ENCODE data around the gene HECW1. TPM values are rescaled to one million over a fixed set of nuclear protein-coding genes. Genes with fewer than 3 reads are reported as not detected.
A peak's percentile ranks its signal among the peaks of the same experiment; 100 is the strongest.

HECW1 gene
- total RNA-seq, 2 experiments from 2014 or later, result not detected

DNA sequence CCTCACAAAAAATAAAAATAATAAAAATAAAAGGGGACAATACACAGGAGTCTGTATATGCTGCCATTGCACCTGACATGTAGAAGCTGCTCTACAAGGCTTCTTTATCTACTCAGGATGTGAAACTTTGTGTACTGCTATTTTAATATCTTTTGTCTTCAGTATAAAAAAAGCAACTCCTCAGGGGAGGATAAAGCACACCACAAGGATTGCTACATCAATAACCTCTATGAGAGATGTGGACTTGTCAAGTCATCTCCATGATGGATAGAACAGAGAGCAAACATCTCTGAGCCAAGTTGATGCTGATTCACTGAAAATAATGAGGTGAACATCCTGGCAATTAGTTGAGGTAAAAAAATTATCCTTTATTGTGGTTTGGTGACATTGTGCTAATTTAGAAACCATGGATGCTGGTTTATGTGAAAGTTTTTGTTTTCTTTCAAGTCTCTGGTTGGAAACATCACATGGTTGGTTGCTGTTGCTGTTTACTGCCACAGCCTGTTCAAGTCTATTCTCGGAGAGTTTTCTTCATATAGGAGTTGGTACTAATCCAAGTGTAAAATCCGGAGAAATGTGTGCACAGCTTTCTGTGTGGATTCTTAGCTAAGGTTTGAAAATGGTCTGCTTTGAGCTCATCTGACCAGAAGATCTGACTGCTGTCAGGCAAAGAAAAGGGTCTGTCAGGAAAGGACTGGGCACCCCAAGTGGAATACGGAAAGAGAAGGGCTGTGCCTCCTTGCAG lies 1.5 kb upstream of the HECW1 start:
- Mint-ChIP-seq H3K36me3 (ENCODE audit: low read depth) (no peaks in the 10 kb centered on the region), H3K4me3 (no peak overlapping the region), H3K4me1 (ENCODE audit: low read depth) (peaks cover 5% of the 10 kb centered on the region), H3K27me3 (peaks cover 67% of the 10 kb centered on the region), H3K27ac (no peak overlapping the region), H3K9me3 (no peaks in the 10 kb centered on the region)
- DNase-seq (no peak), ATAC-seq (no peak)
- POLR2A ChIA-PET, result no interaction called here
- CTCF ChIA-PET, result no interaction called here
- TF ChIP-seq, protein P1, sequence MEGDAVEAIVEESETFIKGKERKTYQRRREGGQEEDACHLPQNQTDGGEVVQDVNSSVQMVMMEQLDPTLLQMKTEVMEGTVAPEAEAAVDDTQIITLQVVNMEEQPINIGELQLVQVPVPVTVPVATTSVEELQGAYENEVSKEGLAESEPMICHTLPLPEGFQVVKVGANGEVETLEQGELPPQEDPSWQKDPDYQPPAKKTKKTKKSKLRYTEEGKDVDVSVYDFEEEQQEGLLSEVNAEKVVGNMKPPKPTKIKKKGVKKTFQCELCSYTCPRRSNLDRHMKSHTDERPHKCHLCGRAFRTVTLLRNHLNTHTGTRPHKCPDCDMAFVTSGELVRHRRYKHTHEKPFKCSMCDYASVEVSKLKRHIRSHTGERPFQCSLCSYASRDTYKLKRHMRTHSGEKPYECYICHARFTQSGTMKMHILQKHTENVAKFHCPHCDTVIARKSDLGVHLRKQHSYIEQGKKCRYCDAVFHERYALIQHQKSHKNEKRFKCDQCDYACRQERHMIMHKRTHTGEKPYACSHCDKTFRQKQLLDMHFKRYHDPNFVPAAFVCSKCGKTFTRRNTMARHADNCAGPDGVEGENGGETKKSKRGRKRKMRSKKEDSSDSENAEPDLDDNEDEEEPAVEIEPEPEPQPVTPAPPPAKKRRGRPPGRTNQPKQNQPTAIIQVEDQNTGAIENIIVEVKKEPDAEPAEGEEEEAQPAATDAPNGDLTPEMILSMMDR (IDR thresholded peaks at IDR 0.05), result no peak
- intact Hi-C loops (cut with micrococcal nuclease), result loop anchor here (10.0 kb wide), 1 partner anchor 166 kb away; no protein-coding TSS in a partner anchor

DNA sequence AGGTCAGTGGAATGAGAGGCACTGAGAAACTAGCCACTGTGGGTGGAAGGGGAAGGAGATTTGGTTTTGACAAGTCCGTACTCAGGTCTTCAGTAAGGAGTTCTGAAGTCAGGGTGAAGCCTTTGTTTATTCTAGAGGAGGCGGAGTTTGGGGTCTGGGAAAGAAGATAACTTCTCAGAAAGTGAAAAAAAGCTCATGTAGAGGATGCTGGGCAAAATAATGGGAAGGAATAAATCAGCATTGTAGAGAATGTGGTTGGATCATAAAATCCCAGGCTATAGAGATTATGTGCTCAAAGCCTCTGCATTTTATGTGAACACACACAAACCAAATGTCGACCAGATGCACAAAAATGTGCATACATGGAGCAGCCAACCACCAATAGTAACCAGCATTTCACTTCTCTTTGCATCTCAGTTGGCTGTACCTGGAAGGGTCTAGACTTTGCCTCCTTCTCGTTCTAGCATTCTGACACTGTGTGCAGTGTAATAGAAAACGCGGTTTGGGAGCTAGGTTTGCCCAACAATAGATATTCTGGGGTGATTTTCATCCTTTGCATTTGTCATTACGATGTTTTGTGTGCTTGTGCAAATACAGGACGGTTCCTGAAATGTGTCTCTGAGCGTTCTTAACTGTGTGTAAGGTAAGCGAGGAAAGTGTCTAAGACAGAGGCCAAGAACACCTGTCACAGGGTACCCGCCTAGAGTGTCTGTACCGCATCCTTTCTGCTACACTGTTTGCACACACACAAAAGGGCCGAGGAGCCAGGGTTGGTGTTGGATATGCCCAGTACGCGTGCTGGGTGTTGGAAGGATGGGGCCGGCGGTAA lies 603 bp upstream of the HECW1 start:
- ATAC-seq (peak; percentile 7), DNase-seq (no peak)
- H3K36me3 Mint-ChIP-seq (ENCODE audit: low read depth), result no peaks in the 10 kb centered on the region
- H3K4me1 Mint-ChIP-seq (ENCODE audit: low read depth), result peaks cover 5% of the 10 kb centered on the region
- CTCF ChIA-PET, result interaction anchor here (1.3 kb wide), 1 partner anchor 41 kb away, joined by 3 read pairs; no protein-coding TSS in a partner anchor
- intact Hi-C loops (cut with micrococcal nuclease), result loop anchor here (10.0 kb wide), 1 partner anchor 167 kb away; no protein-coding TSS in a partner anchor
- TF ChIP-seq, protein P1 (IDR thresholded peaks at IDR 0.05), result no peak
- H3K27ac Mint-ChIP-seq, result no peak overlapping the region
- no peaks in the 10 kb centered on the region for H3K9me3 Mint-ChIP-seq
- no peak overlapping the region for H3K4me3 Mint-ChIP-seq
- H3K27me3 Mint-ChIP-seq, result peaks cover 67% of the 10 kb centered on the region
- POLR2A ChIA-PET, result no interaction called here

DNA sequence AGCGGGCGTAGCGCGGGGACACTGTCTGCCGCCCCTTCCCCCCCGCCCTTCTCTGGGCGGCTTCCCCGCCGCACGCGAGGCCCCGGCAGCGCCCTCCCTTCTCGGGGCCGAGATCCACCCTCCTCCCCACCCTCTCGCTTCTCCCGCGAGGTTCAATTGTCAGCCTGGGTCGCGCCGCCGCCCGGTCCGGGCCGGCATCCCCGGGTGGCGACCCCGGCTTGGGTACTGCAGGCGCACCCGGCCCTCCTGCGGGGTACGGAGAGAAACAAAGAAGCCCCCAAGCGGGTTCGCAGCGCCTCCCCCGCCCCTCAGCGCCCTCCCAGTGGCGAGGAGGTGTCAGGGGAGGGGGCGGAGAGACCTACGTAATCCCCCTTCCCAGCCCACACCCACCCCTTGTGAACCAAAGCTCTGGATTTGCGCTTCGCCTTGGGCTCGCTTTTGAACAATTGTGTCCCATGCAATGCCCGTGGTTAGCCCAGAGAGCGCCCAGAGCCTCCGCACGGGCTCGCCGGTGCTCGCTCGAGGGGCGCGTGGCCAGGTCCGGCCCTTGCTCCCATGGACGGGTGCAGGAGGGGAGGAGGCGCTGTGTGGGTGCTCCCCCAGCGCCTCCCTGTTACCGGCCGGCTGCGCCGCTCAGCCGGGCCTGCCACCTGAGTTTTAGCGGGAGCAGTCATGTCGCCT lies 634 bp downstream of the HECW1 start:
- ChIA-PET POLR2A (no interaction called here), CTCF (interaction anchor here (1.3 kb wide), 1 partner anchor 42 kb away, joined by 3 read pairs; no protein-coding TSS in a partner anchor)
- Mint-ChIP-seq H3K27me3 (peaks cover 68% of the 10 kb centered on the region), H3K4me1 (ENCODE audit: low read depth) (peaks cover 5% of the 10 kb centered on the region), H3K9me3 (no peaks in the 10 kb centered on the region), H3K36me3 (ENCODE audit: low read depth) (no peaks in the 10 kb centered on the region), H3K4me3 (no peak overlapping the region), H3K27ac (no peak overlapping the region)
- DNase-seq, result no peak
- peak; percentile 24 for ATAC-seq
- TF ChIP-seq, protein P1 (IDR thresholded peaks at IDR 0.05), result no peak
- intact Hi-C loops (cut with micrococcal nuclease), result loop anchor here (10.0 kb wide), 1 partner anchor 168 kb away; no protein-coding TSS in a partner anchor

DNA sequence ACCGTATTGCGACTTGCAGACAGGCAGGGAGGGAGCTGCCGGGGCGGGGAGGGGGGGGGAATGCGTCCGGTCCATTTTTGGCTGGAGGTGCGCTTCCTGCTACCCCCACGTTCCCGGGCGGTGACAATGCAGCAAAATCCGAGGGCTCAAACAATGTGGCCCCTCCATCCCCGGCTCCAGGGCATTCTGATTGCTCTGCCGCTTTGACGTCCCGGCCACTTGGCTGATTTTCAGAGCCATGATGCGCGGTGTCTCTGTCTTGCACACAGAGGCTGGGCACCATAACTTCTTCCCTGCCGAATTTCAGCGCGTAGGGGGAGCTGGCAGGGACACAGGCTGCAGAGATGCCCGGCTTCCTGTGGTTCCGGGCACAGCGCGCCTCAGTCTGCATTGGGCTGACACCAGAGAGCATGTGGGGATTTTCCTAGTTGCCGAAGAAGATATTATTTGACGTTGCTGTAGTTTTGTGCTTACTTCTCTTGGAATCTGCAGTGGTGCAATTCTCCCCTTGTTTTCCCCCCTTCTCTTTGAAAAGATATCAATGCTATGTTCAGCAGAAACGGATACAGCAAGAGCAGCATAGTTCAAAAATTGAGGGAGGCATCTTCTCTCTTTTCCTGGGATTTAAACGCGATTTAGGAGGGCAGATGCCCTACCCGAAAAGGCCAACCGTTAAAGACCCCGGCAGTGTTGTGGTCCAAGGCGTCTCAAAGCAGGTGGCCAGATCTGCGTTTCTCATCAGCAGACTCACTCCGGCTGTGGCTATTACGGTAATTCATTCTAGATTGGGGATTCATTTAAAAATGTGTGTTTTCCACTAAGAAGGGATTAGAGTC lies 1.4 kb downstream of the HECW1 start:
- peaks cover 5% of the 10 kb centered on the region for H3K4me1 Mint-ChIP-seq (ENCODE audit: low read depth)
- H3K9me3 Mint-ChIP-seq, result no peaks in the 10 kb centered on the region
- CTCF ChIA-PET, result no interaction called here
- ATAC-seq (no peak), DNase-seq (peak; percentile 8)
- POLR2A ChIA-PET, result no interaction called here
- H3K27ac Mint-ChIP-seq, result no peak overlapping the region
- no peaks in the 10 kb centered on the region for H3K36me3 Mint-ChIP-seq (ENCODE audit: low read depth)
- H3K27me3 Mint-ChIP-seq, result peaks cover 64% of the 10 kb centered on the region
- intact Hi-C loops (cut with micrococcal nuclease), result loop anchor here (10.0 kb wide), 1 partner anchor 169 kb away; no protein-coding TSS in a partner anchor
- TF ChIP-seq, protein P1 (IDR thresholded peaks at IDR 0.05), result no peak
- H3K4me3 Mint-ChIP-seq, result no peak overlapping the region

All from activated CD8-positive, alpha-beta T cell treated with anti-CD3 and anti-CD28 coated beads for 36 hours (primary cell).